PC-3 (cell line): Measurements from ENCODE around the gene HES7.

ENCODE experiments used
- CTCF ChIP-seq: fragments of 300-600 bp; sonication (generic); conservative IDR thresholded peaks from 2 replicates; pipeline ENCODE4 v1.5.1; 2017; ENCODE audit warnings: antibody characterized with exemption, low read depth, mild to moderate bottlenecking, low read length
- EZH2phosphoT487 ChIP-seq: fragments of 300-600 bp; sonication (generic); IDR thresholded peaks from 2 replicates; pipeline ENCODE4 v1.6.1; 2018; ENCODE audit warnings: mild to moderate bottlenecking, antibody characterized with exemption, low read length, borderline replicate concordance

GRCh38 chr17:8120520-8121406 lies 3.1 kb downstream of the HES7 start:
- TF ChIP-seq CTCF (no peak; the same call in 1 of the 2 replicates), EZH2phosphoT487 (no peak)
